ENCODE data around the gene CALML4.

Gene CALML4

GRCh38 chr15:68143785-68144184, 61.3 kb downstream of the CALML4 start:
- Histone ChIP-seq H3K4me3 (ENCODE audit: low read length in 2 of 2) (no peak overlapping the region), H3K9me3 (ENCODE audit: control insufficient read depth in 2 of 2, low read length in 2 of 2) (no peaks in the 10 kb centered on the region), H3K4me1 (ENCODE audit: control insufficient read depth, insufficient read depth, low read length) (no peaks in the 10 kb centered on the region), H3K9ac (ENCODE audit: low read length in 2 of 2) (no peak overlapping the region), H3K27ac (ENCODE audit: low read length) (no peak overlapping the region), H3K36me3 (ENCODE audit: control insufficient read depth in 2 of 2, insufficient read depth in 2 of 2, low read length in 2 of 2) (peaks cover 0 to 13% of the 10 kb centered on the region in 2 donors), H3K27me3 (ENCODE audit: control insufficient read depth in 1 of 2, insufficient read depth in 2 of 2, low read length in 2 of 2) (no peaks in the 10 kb centered on the region)

GRCh38 chr15:68143129-68143528, 62.0 kb downstream of the CALML4 start:
- Histone ChIP-seq H3K4me3 (ENCODE audit: low read length in 2 of 2) (no peak overlapping the region), H3K9ac (ENCODE audit: low read length in 2 of 2) (no peak overlapping the region), H3K27ac (ENCODE audit: low read length) (no peak overlapping the region), H3K36me3 (ENCODE audit: control insufficient read depth in 2 of 2, insufficient read depth in 2 of 2, low read length in 2 of 2) (peaks cover 0 to 13% of the 10 kb centered on the region in 2 donors), H3K4me1 (ENCODE audit: control insufficient read depth, insufficient read depth, low read length) (no peaks in the 10 kb centered on the region), H3K27me3 (ENCODE audit: control insufficient read depth in 1 of 2, insufficient read depth in 2 of 2, low read length in 2 of 2) (no peaks in the 10 kb centered on the region), H3K9me3 (ENCODE audit: control insufficient read depth in 2 of 2, low read length in 2 of 2) (no peaks in the 10 kb centered on the region)
